GM20431 (cell line): ENCODE measurements around the gene NEDD4L.
"Not testable (repeated sequence)": the region's sequence is repeated elsewhere in the genome, so short reads cannot be mapped to it uniquely, and the experiment has no call there.

Source experiments
- in situ Hi-C: fragments of 300-500 bp; cut with MseI, MboI; formaldehyde crosslinking; loops from one replicate; pipeline ENCODE4 v1.15.0; 2020; ENCODE audit warnings: low sequenced_read_pairs; ENCODE audit not compliant: unreplicated experiment

NEDD4L gene

GRCh38 chr18:58049000-58049688, 5.1 kb downstream of the NEDD4L start:
- in situ Hi-C loops, result loop anchor here (10.0 kb wide), 1 partner anchor 76 kb away; no protein-coding TSS in a partner anchor

- in situ Hi-C loops, result not testable (repeated sequence)
Observed at GRCh38 chr18:58050963-58051362, 6.9 kb downstream of the NEDD4L start.

GRCh38 chr18:58051765-58052460, 7.9 kb downstream of the NEDD4L start:
- in situ Hi-C loops, result no loop called here

- in situ Hi-C loops, result no loop called here
Observed at GRCh38 chr18:58052960-58053359, 8.9 kb downstream of the NEDD4L start.

- in situ Hi-C loops, result no loop called here
Observed at GRCh38 chr18:58054041-58054781, 10.2 kb downstream of the NEDD4L start.

- in situ Hi-C loops, result no loop called here
Observed at GRCh38 chr18:58055890-58056558, 12.0 kb downstream of the NEDD4L start.

GRCh38 chr18:58056852-58057251, 12.8 kb downstream of the NEDD4L start:
- in situ Hi-C loops, result no loop called here

GRCh38 chr18:58057291-58057965, 13.4 kb downstream of the NEDD4L start:
- in situ Hi-C loops, result no loop called here

GRCh38 chr18:58058720-58059119, 14.7 kb downstream of the NEDD4L start:
- in situ Hi-C loops, result no loop called here

GRCh38 chr18:58060254-58060653, 16.2 kb downstream of the NEDD4L start:
- in situ Hi-C loops, result no loop called here

- in situ Hi-C loops, result no loop called here
Observed at GRCh38 chr18:58061349-58061748, 17.3 kb downstream of the NEDD4L start.

GRCh38 chr18:58064406-58064998, 20.5 kb downstream of the NEDD4L start:
- in situ Hi-C loops, result no loop called here

- in situ Hi-C loops, result no loop called here
Observed at GRCh38 chr18:58065956-58066355, 21.9 kb downstream of the NEDD4L start.

- in situ Hi-C loops, result no loop called here
Observed at GRCh38 chr18:58067601-58068000, 23.6 kb downstream of the NEDD4L start.

- in situ Hi-C loops, result no loop called here
Observed at GRCh38 chr18:58069099-58069498, 25.1 kb downstream of the NEDD4L start.

- in situ Hi-C loops, result no loop called here
Observed at GRCh38 chr18:58069721-58070292, 25.8 kb downstream of the NEDD4L start.

GRCh38 chr18:58076052-58076451, 32.0 kb downstream of the NEDD4L start:
- in situ Hi-C loops, result no loop called here

- in situ Hi-C loops, result no loop called here
Observed at GRCh38 chr18:58077329-58077728, 33.3 kb downstream of the NEDD4L start.

- in situ Hi-C loops, result no loop called here
Observed at GRCh38 chr18:58078889-58079573, 35.0 kb downstream of the NEDD4L start.
